GM23338 (cell line): Measurements from ENCODE around the gene TSFM. TPM values are rescaled to one million over a fixed set of nuclear protein-coding genes. Genes with fewer than 3 reads are reported as not detected.

ENCODE experiments used
- ATAC-seq: fragments of 200-7000 bp; cut with Tn5 transposase; 3 replicates; pipeline ENCODE4 v1.9.1; 2020
- DNase-seq: peaks from one replicate; pipeline ENCODE4 v3.0.0-alpha.2; 2015; ENCODE audit warnings: low spot score
- H2AFZ ChIP-seq: fragments of 200-600 bp; sonication (generic); 2 replicates; pipeline ENCODE4 v1.8.0; 2016; ENCODE audit warnings: antibody characterized with exemption, mild to moderate bottlenecking, moderate library complexity
- H3F3A ChIP-seq: fragments of 200-600 bp; sonication (generic); replicated peaks from 2 replicates; pipeline ENCODE4 v1.8.0; 2017; ENCODE audit warnings: antibody characterized with exemption, mixed run types, low read depth
- H3K27ac ChIP-seq: fragments of 200-600 bp; sonication (generic); 2 replicates; pipeline ENCODE4 v1.6.1; 2016; ENCODE audit warnings: low read depth
- H3K27me3 ChIP-seq: fragments of 200-600 bp; sonication (generic); 2 replicates; pipeline ENCODE4 v1.8.0; 2016; ENCODE audit warnings: mild to moderate bottlenecking, mixed run types, moderate library complexity; ENCODE audit not compliant: insufficient read depth
- H3K36me3 ChIP-seq: fragments of 200-600 bp; sonication (generic); 2 replicates; pipeline ENCODE4 v1.8.0; 2016; ENCODE audit warnings: mild to moderate bottlenecking; ENCODE audit not compliant: insufficient read depth
- H3K4me1 ChIP-seq: fragments of 200-600 bp; sonication (generic); 2 replicates; pipeline ENCODE4 v1.8.0; 2016; ENCODE audit warnings: mild to moderate bottlenecking, moderate library complexity; ENCODE audit not compliant: insufficient read depth
- H3K4me2 ChIP-seq: fragments of 200-600 bp; sonication (generic); 2 replicates; pipeline ENCODE4 v1.7.1; 2017; ENCODE audit warnings: mixed run types
- H3K4me3 ChIP-seq: fragments of 200-600 bp; sonication (generic); 2 replicates; pipeline ENCODE4 v1.6.1; 2016; ENCODE audit warnings: mixed run types
- H3K79me2 ChIP-seq: fragments of 200-600 bp; sonication (generic); replicated peaks from 2 replicates; pipeline ENCODE4 v1.8.0; 2017; ENCODE audit warnings: mild to moderate bottlenecking; ENCODE audit not compliant: insufficient read depth
- H3K9me2 ChIP-seq: fragments of 200-600 bp; sonication (generic); 2 replicates; pipeline ENCODE4 v1.8.0; 2017; ENCODE audit not compliant: insufficient read depth
- H4K20me1 ChIP-seq: fragments of 200-600 bp; sonication (generic); replicated peaks from 2 replicates; pipeline ENCODE4 v1.8.0; 2017; ENCODE audit warnings: mild to moderate bottlenecking; ENCODE audit not compliant: insufficient read depth
- H3K27ac Mint-ChIP-seq: 2 replicates; pipeline ENCODE4 v1.8.0; 2020; ENCODE audit warnings: inconsistent platforms, mild to moderate bottlenecking, moderate library complexity, mixed read lengths
- H3K27me3 Mint-ChIP-seq: 3 replicates; pipeline ENCODE4 v1.8.0; 2022; ENCODE audit warnings: low read depth, mild to moderate bottlenecking, moderate library complexity, mixed read lengths, inconsistent platforms; ENCODE audit not compliant: insufficient read depth, poor library complexity
- H3K36me3 Mint-ChIP-seq: 3 replicates; pipeline ENCODE4 v1.8.0; 2021; ENCODE audit warnings: low read depth, mild to moderate bottlenecking, inconsistent platforms, moderate library complexity, mixed read lengths
- H3K4me1 Mint-ChIP-seq: 3 replicates; pipeline ENCODE4 v1.8.0; 2020; ENCODE audit warnings: mild to moderate bottlenecking, inconsistent platforms, mixed read lengths
- H3K4me3 Mint-ChIP-seq: 3 replicates; pipeline ENCODE4 v1.8.0; 2021; ENCODE audit warnings: moderate library complexity, mild to moderate bottlenecking, inconsistent platforms, mixed read lengths
- H3K9me3 Mint-ChIP-seq: 3 replicates; pipeline ENCODE4 v1.8.0; 2020; ENCODE audit warnings: moderate library complexity, mild to moderate bottlenecking, inconsistent platforms, mixed read lengths
- CREB1 ChIP-seq: fragments of 250-450 bp; sonication (Bioruptor Pico); IDR thresholded peaks from 2 replicates; pipeline ENCODE4 v1.5.0; 2020; ENCODE audit warnings: low read depth, mild to moderate bottlenecking, moderate library complexity
- ETS1 ChIP-seq: IDR thresholded peaks from 2 replicates; pipeline ENCODE4 v1.6.1; 2016; ENCODE audit warnings: antibody characterized with exemption
- EZH2 ChIP-seq: fragments of 200-600 bp; sonication (generic); IDR thresholded peaks from one replicate; pipeline ENCODE4 v1.8.0; 2017; ENCODE audit warnings: antibody characterized with exemption, mild to moderate bottlenecking, low read depth; ENCODE audit not compliant: unreplicated experiment
- EZH2phosphoT487 ChIP-seq: fragments of 200-600 bp; sonication (generic); IDR thresholded peaks from one replicate; pipeline ENCODE4 v1.8.1; 2018; ENCODE audit warnings: antibody characterized with exemption; ENCODE audit not compliant: unreplicated experiment
- POLR2AphosphoS5 ChIP-seq: IDR thresholded peaks from 2 replicates; pipeline ENCODE4 v1.6.1; 2016; ENCODE audit warnings: antibody characterized with exemption, low read depth
- ZNF114 ChIP-seq: fragments of 250-450 bp; sonication (Bioruptor Pico); IDR thresholded peaks from 2 replicates; pipeline ENCODE4 v1.5.0; 2020; ENCODE audit warnings: mild to moderate bottlenecking, moderate library complexity
- microRNA counts: library from miRNA; unstranded; fragments of <30 nt; microRNA quantifications from one replicate; lab custom pipeline; 2017
- microRNA-seq: library from miRNA; unstranded; fragments of <30 nt; microRNA quantifications from one replicate; pipeline ENCODE4, GENCODE V29; 2017
- polyA plus RNA-seq: library from polyadenylated mRNA; unstranded; fragments of >200 nt; fragmentation: Nextera tagmentation; extraction: Ambion mirVana; gene quantifications from 2 replicates; pipeline ENCODE4 v1.2.1, GENCODE V29; 2016
- small RNA-seq: library from RNA; depleted of rRNA; stranded (forward); fragments of <200 nt; gene quantifications from one replicate; pipeline ENCODE3, GENCODE V24; 2014; ENCODE audit warnings: low replicate concordance
- total RNA-seq: library from RNA; depleted of rRNA; stranded (reverse); fragments of >200 nt; shearing (Covaris generic); gene quantifications from 2 replicates; pipeline ENCODE4 v1.2.3, GENCODE V29; 2014; rRNA removed

The TSFM gene
- total and polyA plus RNA-seq, 2 experiments from 2014 or later: 29.5 to 43.1 TPM

GRCh38 chr12:57846577-57847319 is 64.2 kb downstream of the TSFM start, which contains the start of gene CTDSP2:
TSS of gene CTDSP2 (minus strand) at chr12:57846729. CDS start at chr12:57846435, 294 bp downstream.
- ATAC-seq: peak; percentile 45

More at GRCh38 chr12:57846577-57847319, 64.2 kb downstream of the TSFM start, which contains the start of gene CTDSP2:
- Histone ChIP-seq H3K9me2 (no peaks in the 10 kb centered on the region), H3F3A (peaks cover 5% of the 10 kb centered on the region; the same call in 1 of the 2 replicates), H2AFZ (peak within 1 kb of the TSS; percentile 93; the same call in 1 of the 2 replicates), H3K27me3 (peaks cover 5% of the 10 kb centered on the region), H3K4me2 (peak within 1 kb of the TSS; percentile 97), H4K20me1 (peaks cover 15% of the 10 kb centered on the region), H3K4me3 (peak within 1 kb of the TSS; percentile 99), H3K36me3 (no peaks in the 10 kb centered on the region), H3K79me2 (peaks cover 44% of the 10 kb centered on the region), H3K4me1 (peaks cover 53% of the 10 kb centered on the region), H3K27ac (peak within 1 kb of the TSS; percentile 100)
- TF ChIP-seq POLR2AphosphoS5: peak; percentile 98
- TF ChIP-seq ETS1: 0 out of 2 replicates have a peak, but pooled peaks have one; percentile 12
- TF ChIP-seq ZNF114 (CRISPR knock-in tag): peak; percentile 100
- TF ChIP-seq CREB1 (CRISPR knock-in tag): peak; percentile 12; the same call in 1 of the 2 replicates
- no peak for TF ChIP-seq EZH2phosphoT487
- no peak for TF ChIP-seq EZH2
- peak within 1 kb of the TSS; percentile 95 for H3K27ac Mint-ChIP-seq
- H3K9me3 Mint-ChIP-seq: no peaks in the 10 kb centered on the region
- peaks cover 20% of the 10 kb centered on the region for H3K27me3 Mint-ChIP-seq
- DNase-seq: peak; percentile 100
- peaks cover 52% of the 10 kb centered on the region for H3K4me1 Mint-ChIP-seq
- H3K36me3 Mint-ChIP-seq: peaks cover 9% of the 10 kb centered on the region; the same call in 2 of the 3 replicates
- peak within 1 kb of the TSS; percentile 84 for H3K4me3 Mint-ChIP-seq

MicroRNAs within 50 kb of the gene (microRNA counts, 767-probe panel; counts per million panel counts)
- microRNA hsa-miR-26a-5p (lab: Ali Mortazavi, UCI): 8,249 counts per million, percentile 50 among the panel's probes with 10 or more counts

Small RNA genes lying within 50 kb of the gene (microRNA-seq; reads per million reads assigned to microRNA genes)
- 6.6 reads per million, percentile 24 among the genes with 10 or more reads in this experiment for gene MIR26A2
- not detected for gene MIR6759

Small RNA genes lying within 50 kb of the gene (small RNA-seq; reads per million reads assigned to genes)
- gene MIR26A2 (0.75 reads per million, percentile 51 among the genes with 10 or more reads in this experiment), gene RNU6-1083P (not detected)

Other genes starting within 250 kb of the TSFM start
- gene DCTN2, start 235.6 kb upstream of the TSFM start, total RNA-seq: 134 and 157 TPM in 2 replicates
- gene DCTN2, start 235.6 kb upstream of the TSFM start, polyA plus RNA-seq: 56.1 and 62.3 TPM in 2 replicates
- 16.5 and 21.3 TPM in 2 replicates for gene KIF5A, start 232.7 kb upstream of the TSFM start, total RNA-seq
- gene KIF5A, start 232.7 kb upstream of the TSFM start, polyA plus RNA-seq: 9.1 and 11.1 TPM in 2 replicates
- gene PIP4K2C, start 191.6 kb upstream of the TSFM start, total RNA-seq: 26.4 and 30.6 TPM in 2 replicates
- gene PIP4K2C, start 191.6 kb upstream of the TSFM start, polyA plus RNA-seq: 10.5 and 10.8 TPM in 2 replicates
- gene DTX3, start 178.0 kb upstream of the TSFM start, total RNA-seq: 37.8 and 46.6 TPM in 2 replicates
- gene DTX3, start 178.0 kb upstream of the TSFM start, polyA plus RNA-seq: 16.7 and 22.8 TPM in 2 replicates
- gene ARHGEF25, start 171.4 kb upstream of the TSFM start, total RNA-seq: 9.9 and 10.2 TPM in 2 replicates
- 0.53 TPM in 1 of 2 replicates, not detected in the other for gene ARHGEF25, start 171.4 kb upstream of the TSFM start, polyA plus RNA-seq
- 2.4 and 2.8 TPM in 2 replicates for gene B4GALNT1, start 149.6 kb upstream of the TSFM start, total RNA-seq
- 1.3 and 1.4 TPM in 2 replicates for gene B4GALNT1, start 149.6 kb upstream of the TSFM start, polyA plus RNA-seq
- 66.1 and 79.7 TPM in 2 replicates for gene OS9, start 88.7 kb upstream of the TSFM start, total RNA-seq
- 27.5 and 29.3 TPM in 2 replicates for gene OS9, start 88.7 kb upstream of the TSFM start, polyA plus RNA-seq
- gene AGAP2, start 44.0 kb upstream of the TSFM start, total RNA-seq: 1.1 and 1.3 TPM in 2 replicates
- gene AGAP2, start 44.0 kb upstream of the TSFM start, polyA plus RNA-seq: 0.36 and 0.38 TPM in 2 replicates
- gene TSPAN31, start 37.7 kb upstream of the TSFM start, total RNA-seq: 15.6 and 32.9 TPM in 2 replicates
- 12.9 and 15.5 TPM in 2 replicates for gene TSPAN31, start 37.7 kb upstream of the TSFM start, polyA plus RNA-seq
- 198 and 214 TPM in 2 replicates for gene CDK4, start 30.5 kb upstream of the TSFM start, total RNA-seq
- 105 and 108 TPM in 2 replicates for gene CDK4, start 30.5 kb upstream of the TSFM start, polyA plus RNA-seq
- 2.9 and 3.5 TPM in 2 replicates for gene MARCHF9, start 27.7 kb upstream of the TSFM start, total RNA-seq
- 3.1 and 3.3 TPM in 2 replicates for gene MARCHF9, start 27.7 kb upstream of the TSFM start, polyA plus RNA-seq
- gene CYP27B1, start 15.7 kb upstream of the TSFM start, total RNA-seq: 2.7 and 6.8 TPM in 2 replicates
- 0.83 and 1.1 TPM in 2 replicates for gene CYP27B1, start 15.7 kb upstream of the TSFM start, polyA plus RNA-seq
- gene METTL1, start 10.7 kb upstream of the TSFM start, total RNA-seq: 12.2 and 18.9 TPM in 2 replicates
- gene METTL1, start 10.7 kb upstream of the TSFM start, polyA plus RNA-seq: 39.5 and 47.0 TPM in 2 replicates
- 3.0 and 5.3 TPM in 2 replicates for gene EEF1AKMT3, start 10.2 kb upstream of the TSFM start, total RNA-seq
- gene EEF1AKMT3, start 10.2 kb upstream of the TSFM start, polyA plus RNA-seq: 1.3 and 1.7 TPM in 2 replicates
- 0.12 and 0.17 TPM in 2 replicates for gene AVIL, start 35.9 kb downstream of the TSFM start, total RNA-seq
- 0.59 and 1.3 TPM in 2 replicates for gene AVIL, start 35.9 kb downstream of the TSFM start, polyA plus RNA-seq
- gene CTDSP2, start 63.9 kb downstream of the TSFM start, total RNA-seq: 66.3 and 81.9 TPM in 2 replicates
- gene CTDSP2, start 63.9 kb downstream of the TSFM start, polyA plus RNA-seq: 20.8 and 22.8 TPM in 2 replicates
- gene ATP23, start 158.8 kb downstream of the TSFM start, total RNA-seq: 14.7 and 22.4 TPM in 2 replicates
- 21.0 and 22.1 TPM in 2 replicates for gene ATP23, start 158.8 kb downstream of the TSFM start, polyA plus RNA-seq